Activated CD8-positive, alpha-beta T cell treated with anti-CD3 and anti-CD28 coated beads, Interleukin-2, amount 10 ng/mL, durations not matched to agents 7 days and 5 days (primary cell): ENCODE results near the gene PHLDA3. TPM values are rescaled to one million over a fixed set of nuclear protein-coding genes. Genes with fewer than 3 reads are reported as not detected.

Experiments used
- total RNA-seq, 2 experiments: library from RNA; stranded (reverse); gene quantifications; one replicate each; pipeline ENCODE4 v1.2.3, GENCODE V29; 2021

PHLDA3 gene
- total RNA-seq, 2 experiments from 2014 or later = 17.3 to 18.7 TPM

Other genes starting within 250 kb of the PHLDA3 start
- not detected for gene PKP1, start 185.7 kb downstream of the PHLDA3 start, total RNA-seq
- gene TNNT2, start 91.5 kb downstream of the PHLDA3 start, total RNA-seq = not detected
- gene LAD1, start 69.9 kb downstream of the PHLDA3 start, total RNA-seq = not detected
- not detected for gene TNNI1, start 47.5 kb downstream of the PHLDA3 start, total RNA-seq
- gene CSRP1, start 37.9 kb upstream of the PHLDA3 start, total RNA-seq = 10 to 100 TPM; 78.7 to 80.9 TPM
- 1 to 10 TPM; 1.1 to 1.9 TPM for gene NAV1, start 69.9 kb upstream of the PHLDA3 start, total RNA-seq